Hippocampal formation (tissue), 2 donors: ENCODE results near the gene NMNAT2.
"Not testable (repeated sequence)": the region's sequence is repeated elsewhere in the genome, so short reads cannot be mapped to it uniquely, and the experiment has no call there.

Source experiments
- DNase-seq, 2 donors: peaks; one replicate each; lab custom pipeline; 2025; lab: John Stamatoyannopoulos, UW

NMNAT2 gene

GRCh38 chr1:183262628-183263200 is 155.5 kb downstream of the NMNAT2 start:
- no peak for DNase-seq

DNA sequence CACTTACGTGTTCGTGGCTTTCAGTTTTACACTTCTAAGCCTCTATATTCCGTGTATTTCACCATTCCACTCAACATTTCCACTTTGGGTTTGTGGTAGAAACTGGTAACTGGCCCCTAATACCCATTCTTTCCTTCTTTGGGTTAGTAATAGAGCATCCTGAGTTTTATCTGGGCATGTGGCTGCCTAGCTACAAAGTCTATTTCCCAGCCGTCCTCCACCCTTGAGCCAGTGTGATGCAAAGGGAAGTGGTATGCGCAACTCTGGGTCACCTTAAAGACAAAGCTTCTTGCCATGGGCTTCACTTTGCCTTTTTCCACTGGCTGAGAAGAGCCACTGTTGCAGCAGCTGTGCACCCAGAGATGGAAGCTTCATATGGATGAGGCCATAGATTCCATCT is 158.3 kb downstream of the NMNAT2 start:
- DNase-seq = no peak

DNA sequence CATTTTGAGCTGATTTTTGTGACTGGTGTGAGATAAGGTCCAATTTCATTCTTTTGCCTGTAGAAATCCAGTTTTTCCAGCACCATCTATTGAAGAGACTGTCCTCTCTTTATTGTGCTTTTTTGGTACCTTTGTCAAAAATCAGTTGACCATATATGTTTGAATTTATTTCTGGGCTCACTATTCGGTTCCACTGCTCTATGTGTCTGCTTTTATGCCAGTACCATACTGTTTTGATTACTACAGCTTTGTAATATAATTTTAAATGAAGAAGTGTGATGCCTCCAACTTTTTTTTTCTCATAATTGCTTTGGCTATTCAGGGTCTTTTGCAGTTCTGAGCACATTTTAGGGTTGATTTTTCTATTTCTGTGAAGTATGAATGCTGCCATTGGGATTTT is 163.1 kb downstream of the NMNAT2 start:
- DNase-seq = no peak

DNA sequence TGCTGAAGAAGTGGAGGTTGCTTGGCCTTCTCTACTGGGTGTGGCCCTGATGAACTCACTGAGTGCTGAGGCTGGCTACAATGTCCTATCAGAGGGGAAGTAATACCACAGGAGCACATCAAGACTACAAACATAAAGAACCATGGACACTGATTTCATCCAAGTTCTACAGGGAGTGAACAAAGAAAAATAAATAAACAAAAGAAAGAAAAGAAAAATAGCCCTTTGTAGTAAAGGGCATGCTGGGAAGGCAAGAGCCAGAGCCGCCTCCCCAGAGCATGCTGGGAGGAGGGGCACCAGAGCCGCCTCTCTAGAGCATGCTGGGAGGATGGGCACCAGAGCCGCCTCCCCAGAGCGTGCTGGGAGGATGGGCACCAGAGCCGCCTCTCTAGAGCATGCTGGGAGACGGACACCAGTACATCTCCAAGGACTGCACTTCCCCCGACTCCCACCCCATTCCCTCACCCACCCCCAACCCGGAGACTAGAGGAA is 166.2 kb downstream of the NMNAT2 start:
- DNase-seq = no peak

- DNase-seq = no peak
Measured at GRCh38 chr1:183251101-183251958, 166.8 kb downstream of the NMNAT2 start.

- no peak for DNase-seq
Measured at GRCh38 chr1:183249941-183250452, 168.2 kb downstream of the NMNAT2 start.

- DNase-seq = no peak
Measured at GRCh38 chr1:183248989-183249691, 169.0 kb downstream of the NMNAT2 start.

DNA sequence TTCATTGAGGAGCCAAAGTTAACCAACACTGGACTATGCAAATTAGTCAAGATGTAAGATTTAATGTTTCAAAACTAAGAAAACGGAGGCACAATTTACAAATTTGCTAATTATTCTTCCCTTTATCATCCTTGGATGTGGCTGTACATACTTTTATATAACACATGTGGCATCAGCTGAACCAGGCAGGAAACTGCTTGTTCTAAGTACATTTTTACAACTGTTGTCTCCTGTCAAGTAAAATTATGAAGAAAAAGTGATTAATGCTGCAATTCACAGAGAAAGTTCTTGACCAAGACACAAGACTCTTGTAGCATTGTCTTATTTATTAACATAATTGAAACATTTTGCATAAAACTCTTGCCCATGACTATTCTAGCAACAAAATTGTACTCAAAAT is 170.2 kb downstream of the NMNAT2 start:
- DNase-seq = no peak

GRCh38 chr1:183247484-183247883 is 170.7 kb downstream of the NMNAT2 start:
- DNase-seq = no peak

DNA sequence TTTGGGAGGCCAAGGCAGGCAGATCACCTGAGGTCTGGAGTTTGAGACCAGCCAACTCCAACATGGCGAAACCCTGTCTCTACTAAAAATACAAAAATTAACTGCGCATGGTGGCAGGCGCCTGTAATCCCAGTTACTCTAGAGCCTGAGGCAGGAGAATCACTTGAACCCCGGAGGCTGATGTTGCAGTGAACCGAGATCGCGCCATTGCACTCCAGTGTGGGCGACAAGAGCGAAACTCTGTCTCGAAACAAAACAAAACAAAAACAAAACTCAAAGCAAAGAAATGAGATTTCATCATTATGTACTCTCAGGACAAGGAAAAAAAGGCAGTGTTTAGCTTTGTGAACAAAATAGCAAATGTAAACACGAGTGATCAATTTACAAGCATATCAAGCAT is 171.1 kb downstream of the NMNAT2 start:
- no peak for DNase-seq

- no peak for DNase-seq
Measured at GRCh38 chr1:183246436-183246835, 171.7 kb downstream of the NMNAT2 start.

DNA sequence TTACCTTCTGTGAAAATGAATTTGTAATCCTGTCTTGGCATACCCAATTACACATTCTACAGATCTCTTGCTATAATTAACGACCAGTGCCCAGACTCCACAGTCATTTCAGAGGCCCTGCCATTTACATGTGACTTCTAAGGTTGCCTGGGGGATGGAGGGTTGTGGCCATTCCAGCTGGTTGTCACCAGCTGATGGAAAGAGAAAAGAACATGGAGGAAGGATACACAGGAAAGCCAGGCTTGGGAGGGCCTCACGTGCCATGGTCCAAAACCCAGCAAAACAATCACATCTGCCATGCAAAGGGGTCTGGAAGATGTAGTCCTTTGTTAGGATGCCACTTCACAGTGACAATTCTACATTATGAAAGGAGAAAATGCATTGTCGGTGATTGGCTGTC is 172.8 kb downstream of the NMNAT2 start:
- no peak for DNase-seq

- no peak for DNase-seq
Measured at GRCh38 chr1:183244466-183244865, 173.7 kb downstream of the NMNAT2 start.

- DNase-seq = no peak
Measured at GRCh38 chr1:183243161-183244050, 174.8 kb downstream of the NMNAT2 start.

GRCh38 chr1:183242556-183242955 is 175.6 kb downstream of the NMNAT2 start:
- DNase-seq = no peak

GRCh38 chr1:183241471-183241870 is 176.7 kb downstream of the NMNAT2 start:
- DNase-seq = no peak

DNA sequence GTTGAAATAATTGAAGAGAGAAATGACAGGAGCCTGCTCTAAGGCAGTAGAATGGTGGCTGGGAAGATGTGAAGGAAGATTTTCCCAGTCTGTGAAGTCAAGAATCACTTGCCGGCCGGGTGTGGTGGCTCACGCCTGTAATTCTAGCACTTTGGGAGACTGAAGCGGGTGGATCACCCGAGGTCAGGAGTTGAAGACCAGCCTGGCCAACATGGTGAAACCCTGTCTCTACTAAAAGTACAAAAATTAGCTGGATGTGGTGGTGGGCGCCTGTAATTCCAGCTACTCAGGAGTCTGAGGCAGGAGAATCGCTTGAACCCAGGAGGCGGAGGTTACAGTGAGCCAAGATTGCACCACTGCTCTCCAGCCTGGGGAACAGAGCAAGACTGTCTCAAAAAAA is 177.3 kb downstream of the NMNAT2 start:
- not testable (repeated sequence) for DNase-seq

- DNase-seq = no peak
Measured at GRCh38 chr1:183240526-183240825, 177.7 kb downstream of the NMNAT2 start.

DNA sequence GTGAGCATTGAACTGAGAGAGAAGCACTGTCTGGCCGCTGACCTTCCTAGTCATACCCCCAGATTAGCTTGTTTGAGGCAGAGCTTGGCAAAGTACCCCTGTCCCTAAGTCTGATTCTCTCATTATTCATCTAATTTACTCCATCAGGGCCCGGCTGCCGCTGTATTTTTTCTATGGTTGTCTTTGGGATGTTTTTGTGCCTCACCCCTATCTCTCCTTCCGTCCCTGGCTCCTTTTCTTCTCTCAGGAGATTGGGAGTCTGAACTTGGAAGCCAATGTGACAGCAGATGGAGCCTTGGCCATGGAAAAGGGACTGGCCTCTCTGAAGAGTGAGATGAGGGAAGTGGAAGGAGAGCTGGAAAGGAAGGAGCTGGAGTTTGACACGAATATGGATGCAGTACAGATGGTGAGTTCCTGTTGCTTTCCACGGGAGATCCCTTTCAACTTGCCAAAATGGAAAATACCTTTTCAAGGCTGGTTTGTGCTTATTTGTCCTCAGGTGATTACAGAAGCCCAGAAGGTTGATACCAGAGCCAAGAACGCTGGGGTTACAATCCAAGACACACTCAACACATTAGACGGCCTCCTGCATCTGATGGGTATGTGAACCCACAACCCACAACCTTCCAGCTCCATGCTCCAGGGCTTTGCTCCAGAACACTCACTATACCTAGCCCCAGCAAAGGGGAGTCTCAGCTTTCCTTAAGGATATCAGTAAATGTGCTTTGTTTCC is 178.2 kb downstream of the NMNAT2 start:
- DNase-seq = no peak

DNA sequence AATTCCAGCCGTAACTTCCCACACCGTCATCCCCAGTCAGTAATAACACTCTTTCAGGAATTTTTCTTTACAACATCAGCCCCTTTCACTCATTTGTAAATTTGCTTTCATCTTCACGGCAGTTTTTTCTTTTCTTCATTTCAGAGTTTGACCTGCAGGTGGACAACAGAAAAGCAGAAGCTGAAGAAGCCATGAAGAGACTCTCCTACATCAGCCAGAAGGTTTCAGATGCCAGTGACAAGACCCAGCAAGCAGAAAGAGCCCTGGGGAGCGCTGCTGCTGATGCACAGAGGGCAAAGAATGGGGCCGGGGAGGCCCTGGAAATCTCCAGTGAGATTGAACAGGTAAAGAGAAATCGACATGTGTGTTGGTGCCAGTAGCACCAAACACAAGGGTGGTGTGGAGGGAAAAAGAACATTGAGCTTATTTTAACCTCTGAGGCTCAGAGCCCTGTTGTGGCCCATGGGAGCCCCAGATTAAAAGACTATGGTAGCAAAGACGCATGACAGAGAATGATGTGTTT is 178.9 kb downstream of the NMNAT2 start:
- DNase-seq = no peak

- DNase-seq = no peak
Measured at GRCh38 chr1:183238071-183238470, 180.1 kb downstream of the NMNAT2 start.
